HG03354 (cell line): ENCODE measurements around the gene GRIK3.

ENCODE experiments used
- ATAC-seq: cut with Tn5 transposase; IDR thresholded peaks from one replicate; pipeline ENCODE4 v1.9.1; 2021; ENCODE audit warnings: mild to moderate bottlenecking; ENCODE audit not compliant: unreplicated experiment, poor library complexity, severe bottlenecking

GRIK3 gene

GRCh38 chr1:37020653-37021277 lies 13.6 kb downstream of the GRIK3 start:
- ATAC-seq, result no peak

GRCh38 chr1:37018510-37018909 lies 15.8 kb downstream of the GRIK3 start:
- ATAC-seq, result no peak

- no peak for ATAC-seq
These were observed 16.6 kb downstream of the GRIK3 start for GRCh38 chr1:37017720-37018119.

- ATAC-seq, result no peak
These were observed 18.2 kb downstream of the GRIK3 start for GRCh38 chr1:37016121-37016520.

GRCh38 chr1:37015713-37016112 lies 18.6 kb downstream of the GRIK3 start:
- no peak for ATAC-seq

GRCh38 chr1:37012226-37012625 lies 22.1 kb downstream of the GRIK3 start:
- ATAC-seq, result no peak

GRCh38 chr1:37010011-37010410 lies 24.3 kb downstream of the GRIK3 start:
- ATAC-seq, result no peak

GRCh38 chr1:37009521-37009920 lies 24.8 kb downstream of the GRIK3 start:
- ATAC-seq, result no peak

- ATAC-seq, result no peak
These were observed 28.0 kb downstream of the GRIK3 start for GRCh38 chr1:37006132-37006868.

- ATAC-seq, result no peak
These were observed 31.4 kb downstream of the GRIK3 start for GRCh38 chr1:37002898-37003297.

GRCh38 chr1:37001703-37002102 lies 32.6 kb downstream of the GRIK3 start:
- ATAC-seq, result no peak

- ATAC-seq, result no peak
These were observed 38.2 kb downstream of the GRIK3 start for GRCh38 chr1:36996106-36996505.

GRCh38 chr1:36994868-36995267 lies 39.4 kb downstream of the GRIK3 start:
- ATAC-seq, result no peak

- ATAC-seq, result no peak
These were observed 40.0 kb downstream of the GRIK3 start for GRCh38 chr1:36994294-36994693.

- ATAC-seq, result no peak
These were observed 42.0 kb downstream of the GRIK3 start for GRCh38 chr1:36992139-36992943.

- no peak for ATAC-seq
These were observed 42.8 kb downstream of the GRIK3 start for GRCh38 chr1:36991551-36991950.

GRCh38 chr1:36990928-36991327 lies 43.4 kb downstream of the GRIK3 start:
- ATAC-seq, result no peak

- ATAC-seq, result no peak
These were observed 45.1 kb downstream of the GRIK3 start for GRCh38 chr1:36989241-36989640.

GRCh38 chr1:36988741-36989193 lies 45.5 kb downstream of the GRIK3 start:
- ATAC-seq, result no peak

- no peak for ATAC-seq
These were observed 46.0 kb downstream of the GRIK3 start for GRCh38 chr1:36988321-36988720.

- ATAC-seq, result no peak
These were observed 47.0 kb downstream of the GRIK3 start for GRCh38 chr1:36987276-36987675.
